Loucy (cell line): ENCODE data around the gene CSGALNACT2.

ENCODE experiments used
- H2AFZ ChIP-seq: fragments of 200-600 bp; sonication (generic); 2 replicates; pipeline ENCODE4 v1.6.0; 2016; ENCODE audit warnings: antibody characterized with exemption, mild to moderate bottlenecking, low read length, moderate library complexity
- H3F3A ChIP-seq: fragments of 200-600 bp; 2 replicates; pipeline ENCODE4 v1.6.0; 2016; ENCODE audit warnings: antibody characterized with exemption, low read depth, mild to moderate bottlenecking
- H3K27me3 ChIP-seq: fragments of 200-600 bp; sonication (generic); 2 replicates; pipeline ENCODE4 v1.6.1; 2014; ENCODE audit warnings: low read length, mild to moderate bottlenecking; ENCODE audit not compliant: insufficient read depth, poor library complexity, severe bottlenecking
- H3K36me3 ChIP-seq: fragments of 200-600 bp; sonication (generic); 2 replicates; pipeline ENCODE4 v1.6.1; 2016; ENCODE audit warnings: low read length; ENCODE audit not compliant: insufficient read depth
- H3K4me1 ChIP-seq: fragments of 200-600 bp; sonication (generic); 2 replicates; pipeline ENCODE4 v1.5.1; 2014; ENCODE audit warnings: low read length, mild to moderate bottlenecking; ENCODE audit not compliant: insufficient read depth, poor library complexity, severe bottlenecking
- H3K4me2 ChIP-seq: fragments of 200-600 bp; sonication (generic); 2 replicates; pipeline ENCODE4 v1.6.0; 2014; ENCODE audit warnings: antibody characterized with exemption, low read length, low read depth, mild to moderate bottlenecking; ENCODE audit not compliant: poor library complexity, severe bottlenecking
- H3K4me3 ChIP-seq: fragments of 200-600 bp; sonication (generic); 2 replicates; pipeline ENCODE4 v1.5.1; 2014; ENCODE audit warnings: low read length, mild to moderate bottlenecking, mixed read lengths; ENCODE audit not compliant: poor library complexity, severe bottlenecking
- H3K79me2 ChIP-seq: fragments of 200-600 bp; sonication (generic); 2 replicates; pipeline ENCODE4 v1.6.1; 2014; ENCODE audit warnings: low read length; ENCODE audit not compliant: insufficient read depth
- H3K9ac ChIP-seq: fragments of 200-600 bp; sonication (generic); 2 replicates; pipeline ENCODE4 v1.6.0; 2014; ENCODE audit warnings: mild to moderate bottlenecking, low read depth, low read length, moderate library complexity; ENCODE audit not compliant: poor library complexity, severe bottlenecking
- H3K9me2 ChIP-seq: fragments of 200-600 bp; sonication (generic); replicated peaks from 2 replicates; pipeline ENCODE4 v1.6.1; 2016; ENCODE audit warnings: low read depth, low read length, mixed read lengths
- H3K9me3 ChIP-seq: fragments of 200-600 bp; sonication (generic); 2 replicates; pipeline ENCODE4 v1.6.1; 2014; ENCODE audit warnings: mild to moderate bottlenecking, antibody characterized with exemption, low read length, low read depth; ENCODE audit not compliant: insufficient read depth
- H4K20me1 ChIP-seq: fragments of 200-600 bp; sonication (generic); 2 replicates; pipeline ENCODE4 v1.6.0; 2014; ENCODE audit warnings: antibody characterized with exemption, low read length, mild to moderate bottlenecking; ENCODE audit not compliant: insufficient read depth, poor library complexity, severe bottlenecking
- EZH2phosphoT487 ChIP-seq: fragments of 200-600 bp; IDR thresholded peaks from 2 replicates; pipeline ENCODE4 v1.6.1; 2018; ENCODE audit warnings: antibody characterized with exemption, mild to moderate bottlenecking, moderate library complexity, borderline replicate concordance
- TF ChIP-seq, protein P1 (sequence below): fragments of 200-600 bp; sonication (generic); conservative IDR thresholded peaks from 2 replicates; pipeline ENCODE4 v1.5.1; 2014; ENCODE audit warnings: mild to moderate bottlenecking, antibody characterized with exemption, low read length

Gene CSGALNACT2

GRCh38 chr10:43225787-43226153 lies 87.5 kb downstream of the CSGALNACT2 start:
- Histone ChIP-seq H3K27me3 (no peaks in the 10 kb centered on the region), H3K4me1 (peaks cover 14% of the 10 kb centered on the region), H3K4me2 (no peak overlapping the region), H3K9me3 (no peaks in the 10 kb centered on the region), H3K9ac (no peak overlapping the region), H3K79me2 (no peaks in the 10 kb centered on the region), H4K20me1 (no peaks in the 10 kb centered on the region), H3K9me2 (no peaks in the 10 kb centered on the region), H3F3A (no peaks in the 10 kb centered on the region), H2AFZ (no peak overlapping the region), H3K36me3 (no peaks in the 10 kb centered on the region), H3K4me3 (no peak overlapping the region)
- no peak for TF ChIP-seq EZH2phosphoT487
- TF ChIP-seq, protein P1, sequence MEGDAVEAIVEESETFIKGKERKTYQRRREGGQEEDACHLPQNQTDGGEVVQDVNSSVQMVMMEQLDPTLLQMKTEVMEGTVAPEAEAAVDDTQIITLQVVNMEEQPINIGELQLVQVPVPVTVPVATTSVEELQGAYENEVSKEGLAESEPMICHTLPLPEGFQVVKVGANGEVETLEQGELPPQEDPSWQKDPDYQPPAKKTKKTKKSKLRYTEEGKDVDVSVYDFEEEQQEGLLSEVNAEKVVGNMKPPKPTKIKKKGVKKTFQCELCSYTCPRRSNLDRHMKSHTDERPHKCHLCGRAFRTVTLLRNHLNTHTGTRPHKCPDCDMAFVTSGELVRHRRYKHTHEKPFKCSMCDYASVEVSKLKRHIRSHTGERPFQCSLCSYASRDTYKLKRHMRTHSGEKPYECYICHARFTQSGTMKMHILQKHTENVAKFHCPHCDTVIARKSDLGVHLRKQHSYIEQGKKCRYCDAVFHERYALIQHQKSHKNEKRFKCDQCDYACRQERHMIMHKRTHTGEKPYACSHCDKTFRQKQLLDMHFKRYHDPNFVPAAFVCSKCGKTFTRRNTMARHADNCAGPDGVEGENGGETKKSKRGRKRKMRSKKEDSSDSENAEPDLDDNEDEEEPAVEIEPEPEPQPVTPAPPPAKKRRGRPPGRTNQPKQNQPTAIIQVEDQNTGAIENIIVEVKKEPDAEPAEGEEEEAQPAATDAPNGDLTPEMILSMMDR: no peak

DNA sequence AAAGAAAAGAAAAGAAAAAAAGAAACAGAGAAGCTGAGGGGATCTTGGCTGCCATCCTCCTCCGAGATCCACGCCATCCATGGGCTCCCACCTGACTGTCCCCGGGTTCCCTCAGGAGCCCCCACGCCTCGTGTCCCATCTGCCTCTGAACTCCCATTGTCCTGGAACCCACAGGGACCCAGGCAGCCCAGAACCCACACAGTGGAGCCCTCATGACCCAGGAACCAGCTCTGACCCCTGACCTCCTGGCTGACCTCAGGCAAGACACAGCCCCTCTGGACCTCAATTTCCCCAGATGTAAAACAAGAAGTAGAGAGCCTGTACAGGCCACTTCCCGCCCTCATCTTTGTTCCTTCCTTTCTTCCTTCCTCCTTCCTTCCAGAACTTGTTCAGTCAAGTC lies 88.2 kb downstream of the CSGALNACT2 start:
- no peak for TF ChIP-seq EZH2phosphoT487
- TF ChIP-seq, protein P1: no peak
- Histone ChIP-seq H3K4me2 (no peak overlapping the region), H3K9me2 (no peaks in the 10 kb centered on the region)

GRCh38 chr10:43226851-43227845 lies 88.9 kb downstream of the CSGALNACT2 start:
- no peak for TF ChIP-seq EZH2phosphoT487
- TF ChIP-seq, protein P1: no peak
- Histone ChIP-seq H3K4me1 (peaks cover 21% of the 10 kb centered on the region), H3K9me2 (no peaks in the 10 kb centered on the region), H3K27me3 (no peaks in the 10 kb centered on the region), H3K9ac (no peak overlapping the region), H3F3A (no peaks in the 10 kb centered on the region), H3K9me3 (no peaks in the 10 kb centered on the region), H3K4me3 (no peak overlapping the region), H2AFZ (no peak overlapping the region), H4K20me1 (no peaks in the 10 kb centered on the region), H3K79me2 (no peaks in the 10 kb centered on the region), H3K36me3 (no peaks in the 10 kb centered on the region), H3K4me2 (no peak overlapping the region)

More for the DNA sequence above, 88.2 kb downstream of the CSGALNACT2 start:
- Histone ChIP-seq H3K36me3 (no peaks in the 10 kb centered on the region), H2AFZ (no peak overlapping the region), H3K79me2 (no peaks in the 10 kb centered on the region), H3K27me3 (no peaks in the 10 kb centered on the region), H4K20me1 (no peaks in the 10 kb centered on the region), H3K9ac (no peak overlapping the region), H3K4me3 (no peak overlapping the region), H3K4me1 (peaks cover 21% of the 10 kb centered on the region), H3F3A (no peaks in the 10 kb centered on the region), H3K9me3 (no peaks in the 10 kb centered on the region)
